ENCODE measurements around the gene GPR108. TPM values are rescaled to one million over a fixed set of nuclear protein-coding genes. Genes with fewer than 3 reads are reported as not detected.

GPR108 gene
- total and polyA plus RNA-seq, 2 of the 8 experiments (the other 6 are each of a cell fraction or from before 2014, with no cell fraction given): 34.9 to 46.0 TPM

- TF ChIP-seq, protein P1, sequence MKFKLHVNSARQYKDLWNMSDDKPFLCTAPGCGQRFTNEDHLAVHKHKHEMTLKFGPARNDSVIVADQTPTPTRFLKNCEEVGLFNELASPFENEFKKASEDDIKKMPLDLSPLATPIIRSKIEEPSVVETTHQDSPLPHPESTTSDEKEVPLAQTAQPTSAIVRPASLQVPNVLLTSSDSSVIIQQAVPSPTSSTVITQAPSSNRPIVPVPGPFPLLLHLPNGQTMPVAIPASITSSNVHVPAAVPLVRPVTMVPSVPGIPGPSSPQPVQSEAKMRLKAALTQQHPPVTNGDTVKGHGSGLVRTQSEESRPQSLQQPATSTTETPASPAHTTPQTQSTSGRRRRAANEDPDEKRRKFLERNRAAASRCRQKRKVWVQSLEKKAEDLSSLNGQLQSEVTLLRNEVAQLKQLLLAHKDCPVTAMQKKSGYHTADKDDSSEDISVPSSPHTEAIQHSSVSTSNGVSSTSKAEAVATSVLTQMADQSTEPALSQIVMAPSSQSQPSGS (IDR thresholded peaks at IDR 0.05; ENCODE audit: low read length): no peak
- no peak for TF ChIP-seq CHD7 (IDR thresholded peaks at IDR 0.05; ENCODE audit: insufficient replicate concordance, low read length)
- no peak for TF ChIP-seq FOSL1 (IDR thresholded peaks at IDR 0.05; ENCODE audit: insufficient read depth, low read depth, low read length)
- no peak for TF ChIP-seq SIX5 (IDR thresholded peaks at IDR 0.05; ENCODE audit: low read depth, low read length)
- TF ChIP-seq TAF1 (IDR thresholded peaks at IDR 0.05; ENCODE audit: low read depth, low read length): no peak
These were observed 12.7 kb upstream of the GPR108 start (continued) for GRCh38 chr19:6750062-6750461.
